ENCODE results near the gene SEPTIN3. TPM values are rescaled to one million over a fixed set of nuclear protein-coding genes. Genes with fewer than 3 reads are reported as not detected.

Gene SEPTIN3
- total RNA-seq, 3 donors from 2014 or later: 0.16 to 2.2 (median 1.6) TPM

- Histone ChIP-seq H3K27ac (no peak overlapping the region), H3K4me1 (no peaks in the 10 kb centered on the region), H3K36me3 (no peaks in the 10 kb centered on the region), H3K9me3 (no peaks in the 10 kb centered on the region), H3K4me3 (peak overlapping the region; percentile 13 to 73 (median 56)), H3K27me3 (peaks cover 8 to 15% of the 10 kb centered on the region in 2 donors)
- intact Hi-C loops (cut with DNase I; ENCODE audit: low total_unique reads): no loop called here
- TF ChIP-seq, protein P1, sequence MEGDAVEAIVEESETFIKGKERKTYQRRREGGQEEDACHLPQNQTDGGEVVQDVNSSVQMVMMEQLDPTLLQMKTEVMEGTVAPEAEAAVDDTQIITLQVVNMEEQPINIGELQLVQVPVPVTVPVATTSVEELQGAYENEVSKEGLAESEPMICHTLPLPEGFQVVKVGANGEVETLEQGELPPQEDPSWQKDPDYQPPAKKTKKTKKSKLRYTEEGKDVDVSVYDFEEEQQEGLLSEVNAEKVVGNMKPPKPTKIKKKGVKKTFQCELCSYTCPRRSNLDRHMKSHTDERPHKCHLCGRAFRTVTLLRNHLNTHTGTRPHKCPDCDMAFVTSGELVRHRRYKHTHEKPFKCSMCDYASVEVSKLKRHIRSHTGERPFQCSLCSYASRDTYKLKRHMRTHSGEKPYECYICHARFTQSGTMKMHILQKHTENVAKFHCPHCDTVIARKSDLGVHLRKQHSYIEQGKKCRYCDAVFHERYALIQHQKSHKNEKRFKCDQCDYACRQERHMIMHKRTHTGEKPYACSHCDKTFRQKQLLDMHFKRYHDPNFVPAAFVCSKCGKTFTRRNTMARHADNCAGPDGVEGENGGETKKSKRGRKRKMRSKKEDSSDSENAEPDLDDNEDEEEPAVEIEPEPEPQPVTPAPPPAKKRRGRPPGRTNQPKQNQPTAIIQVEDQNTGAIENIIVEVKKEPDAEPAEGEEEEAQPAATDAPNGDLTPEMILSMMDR (IDR thresholded peaks at IDR 0.05): peak in 1 of 3 donors; percentile 35
- no peak for TF ChIP-seq POLR2A (IDR thresholded peaks at IDR 0.05)
- no peak for DNase-seq (ENCODE audit: low spot score in 2 of 2)
Measured at GRCh38 chr22:41925783-41926460, 43.3 kb upstream of the SEPTIN3 start.

DNA sequence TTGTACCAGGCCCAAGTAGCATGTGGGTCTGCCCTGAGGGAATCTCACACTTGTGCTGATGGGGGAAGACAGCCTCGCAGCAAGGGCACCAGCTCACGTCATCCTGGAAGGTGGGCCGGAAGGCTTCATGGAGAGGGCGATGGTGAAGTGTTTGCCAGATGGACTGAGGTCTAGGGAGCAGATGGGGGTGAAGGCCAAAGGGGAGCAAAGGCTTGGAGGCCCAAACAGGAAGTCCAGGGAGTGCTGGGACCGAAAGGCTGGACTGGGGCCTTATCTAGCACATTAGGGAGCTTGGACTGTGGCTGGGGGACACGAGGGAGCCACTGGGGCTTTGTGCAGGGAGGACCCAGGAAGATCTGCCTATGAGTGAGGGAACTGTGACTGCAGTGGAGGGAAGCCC is 41.4 kb upstream of the SEPTIN3 start:
- intact Hi-C loops (cut with DNase I; ENCODE audit: low total_unique reads): no loop called here
- peaks cover 8 to 15% of the 10 kb centered on the region in 2 donors for H3K27me3 ChIP-seq
- no peak for DNase-seq (ENCODE audit: low spot score in 2 of 2)
- no peaks in the 10 kb centered on the region for H3K36me3 ChIP-seq
- H3K4me1 ChIP-seq: no peaks in the 10 kb centered on the region
- no peak overlapping the region for H3K4me3 ChIP-seq
- no peaks in the 10 kb centered on the region for H3K9me3 ChIP-seq
- TF ChIP-seq POLR2AphosphoS5 (IDR thresholded peaks at IDR 0.05) (no peak), POLR2A (IDR thresholded peaks at IDR 0.05) (no peak)
- TF ChIP-seq, protein P1 (IDR thresholded peaks at IDR 0.05): no peak
- no peak overlapping the region for H3K27ac ChIP-seq

GRCh38 chr22:41928593-41929417 is 40.4 kb upstream of the SEPTIN3 start:
- H3K27me3 ChIP-seq: peaks cover 8 to 15% of the 10 kb centered on the region in 2 donors
- no peak overlapping the region for H3K4me3 ChIP-seq
- no peak for TF ChIP-seq POLR2A (IDR thresholded peaks at IDR 0.05)
- TF ChIP-seq, protein P1 (IDR thresholded peaks at IDR 0.05): no peak
- no peak for TF ChIP-seq POLR2AphosphoS5 (IDR thresholded peaks at IDR 0.05)
- intact Hi-C loops (cut with DNase I; ENCODE audit: low total_unique reads): no loop called here
- no peak overlapping the region for H3K27ac ChIP-seq
- DNase-seq (ENCODE audit: low spot score in 2 of 2): no peak
- H3K4me1 ChIP-seq: no peaks in the 10 kb centered on the region
- no peaks in the 10 kb centered on the region for H3K36me3 ChIP-seq
- no peaks in the 10 kb centered on the region for H3K9me3 ChIP-seq

GRCh38 chr22:41929418-41929810 is 39.8 kb upstream of the SEPTIN3 start:
- no peak overlapping the region for H3K4me3 ChIP-seq
- peaks cover 8 to 15% of the 10 kb centered on the region in 2 donors for H3K27me3 ChIP-seq
- DNase-seq (ENCODE audit: low spot score in 2 of 2): no peak
- no peaks in the 10 kb centered on the region for H3K4me1 ChIP-seq
- TF ChIP-seq POLR2A (IDR thresholded peaks at IDR 0.05): no peak
- no peak for TF ChIP-seq POLR2AphosphoS5 (IDR thresholded peaks at IDR 0.05)
- TF ChIP-seq, protein P1 (IDR thresholded peaks at IDR 0.05): no peak
- intact Hi-C loops (cut with DNase I; ENCODE audit: low total_unique reads): no loop called here
- no peak overlapping the region for H3K27ac ChIP-seq
- H3K36me3 ChIP-seq: no peaks in the 10 kb centered on the region
- H3K9me3 ChIP-seq: no peaks in the 10 kb centered on the region

- intact Hi-C loops (cut with DNase I; ENCODE audit: low total_unique reads): no loop called here
- DNase-seq (ENCODE audit: low spot score in 2 of 2): no peak
- no peaks in the 10 kb centered on the region for H3K27me3 ChIP-seq
- no peak overlapping the region for H3K4me3 ChIP-seq
- H3K4me1 ChIP-seq: no peaks in the 10 kb centered on the region
- no peaks in the 10 kb centered on the region for H3K9me3 ChIP-seq
- no peaks in the 10 kb centered on the region for H3K36me3 ChIP-seq
- TF ChIP-seq POLR2AphosphoS5 (IDR thresholded peaks at IDR 0.05) (no peak), POLR2A (IDR thresholded peaks at IDR 0.05) (no peak)
- TF ChIP-seq, protein P1 (IDR thresholded peaks at IDR 0.05): no peak
- H3K27ac ChIP-seq: no peak overlapping the region
Measured at GRCh38 chr22:41931701-41932269, 37.5 kb upstream of the SEPTIN3 start.
